NB4 (cell line): ENCODE data around the gene GIMAP5.

Experiments used
- DNase-seq: peaks from one replicate; pipeline ENCODE4 v3.0.0; 2010; ENCODE audit warnings: low read depth
- H3K4me3 ChIP-seq: one replicate; pipeline ENCODE4 v1.5.1; 2011; ENCODE audit warnings: mild to moderate bottlenecking, low read depth, low read length, moderate library complexity
- MAX ChIP-seq: IDR thresholded peaks from 2 replicates; pipeline ENCODE4 v1.6.1; 2011; ENCODE audit warnings: low read depth, low read length
- MYC ChIP-seq: IDR thresholded peaks from 2 replicates; pipeline ENCODE4 v1.6.1; 2011; ENCODE audit warnings: low read depth, low read length
- POLR2A ChIP-seq: IDR thresholded peaks from 2 replicates; pipeline ENCODE4 v1.6.1; 2011; ENCODE audit warnings: mild to moderate bottlenecking; ENCODE audit not compliant: insufficient read length; ENCODE audit errors: extremely low read depth
- TF ChIP-seq, protein P1 (sequence below): IDR thresholded peaks from one replicate; pipeline ENCODE4 v1.5.1; 2012; ENCODE audit warnings: low read depth, low read length

GIMAP5 gene

DNA sequence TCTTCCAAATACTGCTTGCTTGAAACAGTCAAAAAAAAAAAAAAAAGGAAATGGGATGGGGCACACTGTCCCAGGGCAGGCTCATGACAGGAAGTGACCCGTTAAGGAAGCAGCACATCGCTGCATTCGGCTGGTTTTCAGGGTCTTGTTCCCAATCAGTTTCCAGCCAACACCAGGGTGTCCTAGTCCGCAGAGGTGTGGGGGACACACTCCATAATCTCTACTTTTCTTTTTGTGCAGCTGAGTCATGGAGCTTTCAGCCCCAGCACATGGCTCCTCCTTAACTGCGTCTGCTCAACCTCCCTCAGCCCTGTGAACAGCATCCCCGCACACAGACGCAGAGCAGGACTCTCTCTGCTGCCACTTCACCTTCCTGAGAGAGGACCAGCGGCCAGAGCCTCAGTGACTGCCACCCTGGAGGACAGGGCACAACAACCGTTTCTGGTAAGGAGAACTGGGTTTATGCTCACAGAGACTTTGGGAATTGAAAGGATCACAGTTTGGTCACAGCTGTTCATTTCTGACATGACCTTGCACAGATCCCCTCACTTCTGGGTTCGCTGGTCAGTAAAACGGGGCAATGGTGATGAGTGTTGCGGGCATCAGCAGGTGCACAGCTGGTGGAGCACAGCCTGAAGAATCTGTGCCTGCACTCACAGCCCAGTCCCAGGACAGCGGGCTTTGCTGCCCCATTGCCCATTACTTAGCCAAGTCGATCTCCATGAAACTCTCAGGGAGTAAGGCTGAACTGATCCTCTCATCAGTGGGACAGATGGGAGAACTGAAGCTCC, at the start of gene GIMAP5:
Gene GIMAP5 (plus strand): TSS at position 154 of the 791 bp plus-strand sequence. CDS start 3,467 bp downstream, outside the sequence.
- no peak for DNase-seq
- no peak for TF ChIP-seq MAX
- no peak for TF ChIP-seq POLR2A
- TF ChIP-seq, protein P1, sequence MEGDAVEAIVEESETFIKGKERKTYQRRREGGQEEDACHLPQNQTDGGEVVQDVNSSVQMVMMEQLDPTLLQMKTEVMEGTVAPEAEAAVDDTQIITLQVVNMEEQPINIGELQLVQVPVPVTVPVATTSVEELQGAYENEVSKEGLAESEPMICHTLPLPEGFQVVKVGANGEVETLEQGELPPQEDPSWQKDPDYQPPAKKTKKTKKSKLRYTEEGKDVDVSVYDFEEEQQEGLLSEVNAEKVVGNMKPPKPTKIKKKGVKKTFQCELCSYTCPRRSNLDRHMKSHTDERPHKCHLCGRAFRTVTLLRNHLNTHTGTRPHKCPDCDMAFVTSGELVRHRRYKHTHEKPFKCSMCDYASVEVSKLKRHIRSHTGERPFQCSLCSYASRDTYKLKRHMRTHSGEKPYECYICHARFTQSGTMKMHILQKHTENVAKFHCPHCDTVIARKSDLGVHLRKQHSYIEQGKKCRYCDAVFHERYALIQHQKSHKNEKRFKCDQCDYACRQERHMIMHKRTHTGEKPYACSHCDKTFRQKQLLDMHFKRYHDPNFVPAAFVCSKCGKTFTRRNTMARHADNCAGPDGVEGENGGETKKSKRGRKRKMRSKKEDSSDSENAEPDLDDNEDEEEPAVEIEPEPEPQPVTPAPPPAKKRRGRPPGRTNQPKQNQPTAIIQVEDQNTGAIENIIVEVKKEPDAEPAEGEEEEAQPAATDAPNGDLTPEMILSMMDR, result no peak
- no peak for TF ChIP-seq MYC
- H3K4me3 ChIP-seq, result no peak within 1 kb of the TSS

- no peak overlapping the region for H3K4me3 ChIP-seq
- TF ChIP-seq, protein P1, result no peak
- no peak for TF ChIP-seq MYC
- TF ChIP-seq MAX, result no peak
- TF ChIP-seq POLR2A, result no peak
- no peak for DNase-seq
Measured at GRCh38 chr7:150688630-150689029, 48.6 kb upstream of the GIMAP5 start.

DNA sequence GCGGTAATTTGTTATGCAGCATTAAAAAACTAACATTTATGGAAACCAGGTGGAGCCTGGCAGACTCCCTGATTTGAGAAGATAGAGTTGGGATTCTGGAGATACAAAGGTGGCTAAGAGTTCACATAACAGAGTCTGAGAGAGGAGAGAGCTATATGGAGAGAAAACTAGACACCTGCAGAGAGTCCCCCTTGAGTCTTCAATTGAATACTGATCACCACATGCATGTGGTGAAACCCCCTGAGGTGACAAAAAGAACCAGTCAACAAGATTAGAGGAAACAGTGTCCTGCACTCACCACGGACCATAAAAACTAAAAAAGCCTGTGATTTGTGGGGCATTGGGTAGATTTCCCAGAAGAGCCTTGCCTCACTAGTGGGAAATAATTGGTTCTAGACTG, 41.6 kb upstream of the GIMAP5 start:
- H3K4me3 ChIP-seq, result no peak overlapping the region
- DNase-seq, result no peak
- TF ChIP-seq MYC (no peak), MAX (no peak), POLR2A (no peak)
- TF ChIP-seq, protein P1, result no peak

DNA sequence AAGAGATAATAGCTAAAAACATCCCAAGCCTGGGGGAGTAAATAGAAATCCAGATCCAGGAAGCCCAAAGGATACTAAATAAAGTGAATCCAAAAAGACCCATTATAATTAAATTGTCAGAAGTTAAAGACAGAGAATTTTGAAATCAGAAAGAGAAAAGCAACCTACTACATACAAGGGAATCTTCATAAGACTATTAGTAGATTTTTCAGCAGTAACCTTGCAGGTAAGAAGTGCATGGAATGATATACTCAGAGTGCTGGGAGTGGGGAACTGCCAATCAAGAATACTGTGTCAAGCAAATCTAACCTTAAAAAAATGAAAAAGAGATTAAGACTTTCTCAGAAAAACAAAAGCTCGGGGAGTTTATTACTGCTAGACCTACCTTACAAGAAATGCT, 34.0 kb upstream of the GIMAP5 start:
- TF ChIP-seq MAX, result no peak
- no peak for TF ChIP-seq POLR2A
- TF ChIP-seq, protein P1, result no peak
- no peak for TF ChIP-seq MYC
- H3K4me3 ChIP-seq, result no peak overlapping the region
- DNase-seq, result no peak

DNA sequence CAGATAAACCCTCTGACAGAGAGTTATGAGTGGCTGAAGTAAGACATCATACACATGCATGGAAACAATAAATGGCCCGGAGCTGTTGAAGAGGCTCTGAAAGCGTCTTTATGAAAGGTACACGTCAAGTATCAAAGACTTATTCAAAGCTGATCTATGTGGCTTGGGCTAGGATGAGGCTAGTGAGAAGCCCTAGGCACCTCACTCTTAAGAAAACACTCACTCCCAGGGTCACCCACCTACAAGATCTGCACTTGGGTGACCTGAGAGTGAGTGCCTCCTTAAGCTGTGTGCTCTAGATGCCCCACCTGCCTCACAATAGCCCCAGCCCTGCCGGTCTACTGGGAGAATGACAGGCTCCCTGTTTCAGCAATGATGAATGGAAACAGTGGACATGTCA, 21.9 kb upstream of the GIMAP5 start:
- no peak for TF ChIP-seq MAX
- no peak for TF ChIP-seq MYC
- no peak for TF ChIP-seq POLR2A
- TF ChIP-seq, protein P1, result no peak
- DNase-seq, result no peak
- H3K4me3 ChIP-seq, result no peak overlapping the region
